ENCODE data around the gene ZSWIM6. TPM values are rescaled to one million over a fixed set of nuclear protein-coding genes. Genes with fewer than 3 reads are reported as not detected.
A peak's percentile ranks its signal among the peaks of the same experiment; 100 is the strongest.

ZSWIM6 gene
- total and polyA plus RNA-seq, 11 donors, result 1.9 to 14.9 (median 6.3) TPM

- H3K4me1 ChIP-seq, result peaks cover 0 to 39% (median 17%) of the 10 kb centered on the region in 12 donors
- no peaks in the 10 kb centered on the region for H3K36me3 ChIP-seq
- TF ChIP-seq POLR2A (IDR thresholded peaks at IDR 0.05), result no peak
- no peak for TF ChIP-seq CTCF (IDR thresholded peaks at IDR 0.05)
- no peak overlapping the region for H3K27ac ChIP-seq
- intact Hi-C loops (cut with DNase I), result no loop called here
- no peaks in the 10 kb centered on the region for H3K27me3 ChIP-seq
- DNase-seq (no peak), ATAC-seq (no peak)
- 93 to 97% (median 97%) methylated on average over 1 of the region's 1 CpG for WGBS, 4 donors
- H3K4me3 ChIP-seq, result no peak overlapping the region
- no peaks in the 10 kb centered on the region for H3K9me3 ChIP-seq
Measured at GRCh38 chr5:61465496-61465895, 133.4 kb downstream of the ZSWIM6 start.

GRCh38 chr5:61466017-61466416 lies 134.0 kb downstream of the ZSWIM6 start:
- no peaks in the 10 kb centered on the region for H3K9me3 ChIP-seq
- no peaks in the 10 kb centered on the region for H3K36me3 ChIP-seq
- peaks cover 0 to 37% (median 17%) of the 10 kb centered on the region in 12 donors for H3K4me1 ChIP-seq
- DNase-seq (no peak), ATAC-seq (no peak)
- 91 to 100% (median 96%) methylated on average over 1 of the region's 1 CpG for WGBS, 4 donors
- no peaks in the 10 kb centered on the region for H3K27me3 ChIP-seq
- TF ChIP-seq POLR2A (IDR thresholded peaks at IDR 0.05) (no peak), CTCF (IDR thresholded peaks at IDR 0.05) (no peak)
- no peak overlapping the region for H3K27ac ChIP-seq
- H3K4me3 ChIP-seq, result no peak overlapping the region
- intact Hi-C loops (cut with DNase I), result no loop called here

- Histone ChIP-seq H3K27me3 (no peaks in the 10 kb centered on the region), H3K4me1 (peaks cover 0 to 26% (median 14%) of the 10 kb centered on the region in 12 donors), H3K4me3 (no peak overlapping the region), H3K36me3 (peaks cover 0 to 5% (median 0%) of the 10 kb centered on the region in 9 donors), H3K27ac (no peak overlapping the region), H3K9me3 (no peaks in the 10 kb centered on the region)
- intact Hi-C loops (cut with DNase I), result no loop called here
- no peak for TF ChIP-seq CTCF (IDR thresholded peaks at IDR 0.05)
- TF ChIP-seq POLR2A (IDR thresholded peaks at IDR 0.05), result no peak
- WGBS, 4 donors, result 23 to 40% (median 25%) methylated on average over 2 of the region's 2 CpGs
- peak in 1 of 4 donors; percentile 55 for ATAC-seq
- no peak for DNase-seq
Measured at GRCh38 chr5:61467766-61468482, 135.9 kb downstream of the ZSWIM6 start.

DNA sequence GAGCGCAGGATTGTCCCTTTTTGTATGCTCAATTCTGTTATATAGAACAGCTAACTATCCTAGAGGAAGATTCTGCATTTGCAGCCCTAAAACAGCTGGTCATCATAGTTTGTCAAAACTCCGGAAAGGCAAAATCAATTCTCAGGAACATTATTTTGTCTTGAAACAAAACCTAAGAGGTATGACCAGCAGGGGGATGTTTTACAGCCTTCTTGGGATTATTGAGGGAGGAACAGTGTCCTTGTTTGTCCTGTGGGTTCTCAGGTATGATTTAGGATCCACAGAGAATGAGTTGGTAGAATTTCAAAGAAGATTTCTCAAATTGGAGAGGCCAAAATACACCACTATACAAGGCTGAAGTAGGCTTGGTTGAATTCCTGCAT lies 136.4 kb downstream of the ZSWIM6 start:
- peaks cover 0 to 8% (median 0%) of the 10 kb centered on the region in 9 donors for H3K36me3 ChIP-seq
- no peak for TF ChIP-seq CTCF (IDR thresholded peaks at IDR 0.05)
- no peak for TF ChIP-seq POLR2A (IDR thresholded peaks at IDR 0.05)
- 77 to 88% (median 82%) methylated on average over 2 of the region's 2 CpGs for WGBS, 4 donors
- H3K27me3 ChIP-seq, result no peaks in the 10 kb centered on the region
- DNase-seq, result no peak
- peaks cover 0 to 24% (median 12%) of the 10 kb centered on the region in 12 donors for H3K4me1 ChIP-seq
- H3K27ac ChIP-seq, result no peak overlapping the region
- no peak overlapping the region for H3K4me3 ChIP-seq
- intact Hi-C loops (cut with DNase I), result no loop called here
- ATAC-seq, result no peak
- H3K9me3 ChIP-seq, result no peaks in the 10 kb centered on the region

Measured in heart left ventricle (tissue), 16 donors.